Measurements from ENCODE around the gene TCEANC2. TPM values are rescaled to one million over a fixed set of nuclear protein-coding genes. Genes with fewer than 3 reads are reported as not detected.

TCEANC2 gene
- total and polyA plus RNA-seq, 2 of the 4 experiments (the other 2 are of a cell fraction), result 2.4 to 3.2 TPM

DNA sequence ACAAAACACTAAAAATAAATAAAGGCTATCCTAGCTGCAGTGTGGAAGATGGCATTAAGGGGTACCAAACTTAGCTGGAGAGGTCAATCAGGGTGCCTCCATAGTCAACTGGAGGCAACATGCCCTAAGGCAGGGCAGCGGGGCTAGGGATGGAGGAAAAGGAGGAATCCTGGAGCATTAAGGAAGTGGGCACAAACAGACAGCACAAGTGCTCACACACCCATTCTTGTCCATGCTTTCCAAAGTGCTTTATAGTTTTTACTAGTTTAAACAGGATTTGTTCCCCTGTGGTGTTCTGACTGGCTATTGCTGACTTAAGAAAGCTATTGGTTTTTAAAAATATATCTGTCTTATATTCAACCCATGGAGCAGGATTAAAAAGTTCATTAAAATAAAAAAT, 33.3 kb downstream of the TCEANC2 start:
- no peak overlapping the region for H2AK5ac ChIP-seq (ENCODE audit: low read depth, low read length)
- no peak overlapping the region for H4K91ac ChIP-seq (ENCODE audit: insufficient read depth, low read depth, low read length)
- WGBS, 2 experiments (ENCODE audit: extremely low coverage in 2 of 2, insufficient read length in 1 of 2), result no CpG with 5 or more reads among the region's 1 CpG
- H3K56ac ChIP-seq (ENCODE audit: extremely low read depth, insufficient read depth, low read length), result no peak overlapping the region
- H3K27ac ChIP-seq (ENCODE audit: insufficient read depth, low read length), result no peak overlapping the region
- H3K4me3 ChIP-seq (ENCODE audit: insufficient read depth, low read depth, low read length), result no peak overlapping the region
- no peak overlapping the region for H2BK5ac ChIP-seq (ENCODE audit: low read depth, low read length, poor library complexity, severe bottlenecking)
- no peak overlapping the region for H2AK9ac ChIP-seq (replicated peaks; ENCODE audit: low read depth, low read length, poor library complexity)
- POLR2A ChIA-PET (ENCODE audit: unreplicated experiment), result no interaction called here
- H2BK20ac ChIP-seq (ENCODE audit: low read depth, low read length), result no peak overlapping the region
- H3K36me3 ChIP-seq (ENCODE audit: control insufficient read depth, insufficient read depth, low read length), result 0 out of 2 replicates have a peak, but pooled peaks cover 1% of the 10 kb centered on the region
- no peak overlapping the region for H4K5ac ChIP-seq (ENCODE audit: low read depth, low read length)
- in situ Hi-C loops (cut with MboI; ENCODE audit: low sequenced_read_pairs) (no loop called here), dilution Hi-C loops (cut with HindIII; ENCODE audit: low sequenced_read_pairs, unreplicated experiment) (no loop called here), intact Hi-C loops (cut with micrococcal nuclease) (no loop called here)
- H3K4ac ChIP-seq (ENCODE audit: low read depth, low read length), result no peak overlapping the region
- no peak overlapping the region for H3K14ac ChIP-seq (replicated peaks; ENCODE audit: low read depth, low read length)
- H3K23ac ChIP-seq (ENCODE audit: low read depth, low read length), result no peak overlapping the region
- H3K9ac ChIP-seq (ENCODE audit: low read depth, low read length), result no peak overlapping the region
- no peak overlapping the region for H4K8ac ChIP-seq (ENCODE audit: low read depth in 2 of 2, low read length in 2 of 2)
- CTCF ChIA-PET, result interaction anchor here (0.6 to 1.4 kb wide), 4 partner anchors 17 to 437 kb away, joined by 3 to 5 read pairs (median 4); no protein-coding TSS in a partner anchor
- no peak for ATAC-seq (ENCODE audit: low read depth)
- H3K4me1 ChIP-seq (ENCODE audit: control insufficient read depth, insufficient read depth, low read length), result no peaks in the 10 kb centered on the region
- no peak overlapping the region for H2AFZ ChIP-seq (replicated peaks; ENCODE audit: low read length, poor library complexity)
- no peaks in the 10 kb centered on the region for H3K9me3 ChIP-seq (ENCODE audit: control insufficient read depth, insufficient read depth, low read length)
- no peak for DNase-seq
- BruUV-seq (replicated peaks), result no TSS peak
- TF ChIP-seq, protein P1, sequence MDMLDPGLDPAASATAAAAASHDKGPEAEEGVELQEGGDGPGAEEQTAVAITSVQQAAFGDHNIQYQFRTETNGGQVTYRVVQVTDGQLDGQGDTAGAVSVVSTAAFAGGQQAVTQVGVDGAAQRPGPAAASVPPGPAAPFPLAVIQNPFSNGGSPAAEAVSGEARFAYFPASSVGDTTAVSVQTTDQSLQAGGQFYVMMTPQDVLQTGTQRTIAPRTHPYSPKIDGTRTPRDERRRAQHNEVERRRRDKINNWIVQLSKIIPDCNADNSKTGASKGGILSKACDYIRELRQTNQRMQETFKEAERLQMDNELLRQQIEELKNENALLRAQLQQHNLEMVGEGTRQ (IDR thresholded peaks at IDR 0.05; ENCODE audit: low read depth, low read length), result no peak
- no peak for TF ChIP-seq RAD21 (IDR thresholded peaks at IDR 0.05; ENCODE audit: low read length)
- TF ChIP-seq NFE2L2 (IDR thresholded peaks at IDR 0.05; ENCODE audit: low read depth, low read length), result no peak
- TF ChIP-seq RFX5 (IDR thresholded peaks at IDR 0.05; ENCODE audit: low read depth, low read length), result no peak
- no peak for TF ChIP-seq MXI1 (IDR thresholded peaks at IDR 0.05; ENCODE audit: borderline replicate concordance, low read depth, low read length)
- TF ChIP-seq BHLHE40 (IDR thresholded peaks at IDR 0.05; ENCODE audit: low read depth, low read length), result no peak
- TF ChIP-seq, protein P2, sequence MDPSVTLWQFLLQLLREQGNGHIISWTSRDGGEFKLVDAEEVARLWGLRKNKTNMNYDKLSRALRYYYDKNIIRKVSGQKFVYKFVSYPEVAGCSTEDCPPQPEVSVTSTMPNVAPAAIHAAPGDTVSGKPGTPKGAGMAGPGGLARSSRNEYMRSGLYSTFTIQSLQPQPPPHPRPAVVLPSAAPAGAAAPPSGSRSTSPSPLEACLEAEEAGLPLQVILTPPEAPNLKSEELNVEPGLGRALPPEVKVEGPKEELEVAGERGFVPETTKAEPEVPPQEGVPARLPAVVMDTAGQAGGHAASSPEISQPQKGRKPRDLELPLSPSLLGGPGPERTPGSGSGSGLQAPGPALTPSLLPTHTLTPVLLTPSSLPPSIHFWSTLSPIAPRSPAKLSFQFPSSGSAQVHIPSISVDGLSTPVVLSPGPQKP (IDR thresholded peaks at IDR 0.05; ENCODE audit: borderline replicate concordance, low read depth, low read length), result no peak
- no peak for TF ChIP-seq FOS (IDR thresholded peaks at IDR 0.05; ENCODE audit: low read depth, low read length)
- no peak for TF ChIP-seq POLR2A (IDR thresholded peaks at IDR 0.05; ENCODE audit: low read depth, low read length)
- no peak for TF ChIP-seq CEBPB (IDR thresholded peaks at IDR 0.05; ENCODE audit: low read depth, low read length)
- TF ChIP-seq MAZ (IDR thresholded peaks at IDR 0.05; ENCODE audit: borderline replicate concordance, low read depth, low read length), result no peak
- no peak for TF ChIP-seq SMC3 (IDR thresholded peaks at IDR 0.05; ENCODE audit: low read depth, low read length)
- TF ChIP-seq CHD1 (IDR thresholded peaks at IDR 0.05; ENCODE audit: low read depth, low read length), result no peak
- no peak overlapping the region for H2BK15ac ChIP-seq (ENCODE audit: low read depth, low read length)
- no peak overlapping the region for H2BK120ac ChIP-seq (ENCODE audit: low read depth, low read length)
- no peaks in the 10 kb centered on the region for H3K27me3 ChIP-seq (ENCODE audit: control insufficient read depth, insufficient read depth, low read length)
- peaks cover 1% of the 10 kb centered on the region; the same call in 1 of the 2 replicates for H4K20me1 ChIP-seq (ENCODE audit: insufficient read depth, low read length)
- no peak overlapping the region for H3K4me2 ChIP-seq (ENCODE audit: low read depth, low read length)
- H3K18ac ChIP-seq (ENCODE audit: low read depth, low read length), result no peak overlapping the region
- H3K79me1 ChIP-seq (ENCODE audit: low read depth in 1 of 2, low read length in 2 of 2), result no peaks in the 10 kb centered on the region
- H3K9me1 ChIP-seq (ENCODE audit: insufficient read depth, low read length), result no peaks in the 10 kb centered on the region
